HTERT RPE-1 (cell line): ENCODE measurements around the gene SEC11A.
"Not testable (repeated sequence)": the region's sequence is repeated elsewhere in the genome, so short reads cannot be mapped to it uniquely, and the experiment has no call there.

Experiments
- in situ Hi-C: fragments of 300-500 bp; cut with MboI; formaldehyde crosslinking; loops from 4 replicates; pipeline ENCODE4 v1.14.3; 2020; ENCODE audit warnings: low sequenced_read_pairs

Gene SEC11A

GRCh38 chr15:84645496-84645895 is 70.4 kb downstream of the SEC11A start:
- in situ Hi-C loops = no loop called here

- in situ Hi-C loops = no loop called here
Measured at GRCh38 chr15:84643838-84644237, 72.1 kb downstream of the SEC11A start.

- in situ Hi-C loops = not testable (repeated sequence)
Measured at GRCh38 chr15:84642640-84643039, 73.3 kb downstream of the SEC11A start.

- in situ Hi-C loops = not testable (repeated sequence)
Measured at GRCh38 chr15:84641871-84642270, 74.1 kb downstream of the SEC11A start.

GRCh38 chr15:84638103-84638502 is 77.8 kb downstream of the SEC11A start:
- in situ Hi-C loops = no loop called here

GRCh38 chr15:84634228-84634837 is 81.6 kb downstream of the SEC11A start:
- in situ Hi-C loops = no loop called here

GRCh38 chr15:84633311-84634227 is 82.4 kb downstream of the SEC11A start:
- in situ Hi-C loops = no loop called here

GRCh38 chr15:84631706-84632272 is 84.2 kb downstream of the SEC11A start:
- in situ Hi-C loops = no loop called here

- in situ Hi-C loops = no loop called here
Measured at GRCh38 chr15:84629033-84629432, 86.9 kb downstream of the SEC11A start.

- in situ Hi-C loops = no loop called here
Measured at GRCh38 chr15:84625123-84625522, 90.8 kb downstream of the SEC11A start.

GRCh38 chr15:84624359-84624758 is 91.6 kb downstream of the SEC11A start:
- in situ Hi-C loops = no loop called here

GRCh38 chr15:84621358-84621979 is 94.5 kb downstream of the SEC11A start:
- in situ Hi-C loops = no loop called here

GRCh38 chr15:84620626-84621025 is 95.3 kb downstream of the SEC11A start:
- in situ Hi-C loops = no loop called here
